GM10248 (cell line): ENCODE measurements around the gene GYG2.
"Not testable (repeated sequence)": the region's sequence is repeated elsewhere in the genome, so short reads cannot be mapped to it uniquely, and the experiment has no call there.

ENCODE experiments used
- CTCF ChIA-PET: fragments of 300-600 bp; sonication (Branson Sonifier 250); formaldehyde crosslinking; extraction: SDS; loops from one replicate; lab custom pipeline; 2021; ENCODE audit warnings: antibody characterized with exemption; lab: Yijun Ruan, JAX
- POLR2A ChIA-PET: fragments of 350-650 bp; sonication (Branson Sonifier 250); formaldehyde crosslinking; extraction: SDS; loops from one replicate; lab custom pipeline; 2020; ENCODE audit warnings: antibody characterized with exemption; lab: Yijun Ruan, JAX
- DNase-seq: peaks from one replicate; pipeline ENCODE4 v3.0.0; 2012; ENCODE audit errors: extremely low spot score
- TF ChIP-seq, protein P1 (sequence below): IDR thresholded peaks from 2 replicates; pipeline ENCODE4 v1.5.1; 2012; ENCODE audit warnings: mild to moderate bottlenecking, low read depth; ENCODE audit errors: extremely low read depth, missing control alignments, control extremely low read depth

Gene GYG2

DNA sequence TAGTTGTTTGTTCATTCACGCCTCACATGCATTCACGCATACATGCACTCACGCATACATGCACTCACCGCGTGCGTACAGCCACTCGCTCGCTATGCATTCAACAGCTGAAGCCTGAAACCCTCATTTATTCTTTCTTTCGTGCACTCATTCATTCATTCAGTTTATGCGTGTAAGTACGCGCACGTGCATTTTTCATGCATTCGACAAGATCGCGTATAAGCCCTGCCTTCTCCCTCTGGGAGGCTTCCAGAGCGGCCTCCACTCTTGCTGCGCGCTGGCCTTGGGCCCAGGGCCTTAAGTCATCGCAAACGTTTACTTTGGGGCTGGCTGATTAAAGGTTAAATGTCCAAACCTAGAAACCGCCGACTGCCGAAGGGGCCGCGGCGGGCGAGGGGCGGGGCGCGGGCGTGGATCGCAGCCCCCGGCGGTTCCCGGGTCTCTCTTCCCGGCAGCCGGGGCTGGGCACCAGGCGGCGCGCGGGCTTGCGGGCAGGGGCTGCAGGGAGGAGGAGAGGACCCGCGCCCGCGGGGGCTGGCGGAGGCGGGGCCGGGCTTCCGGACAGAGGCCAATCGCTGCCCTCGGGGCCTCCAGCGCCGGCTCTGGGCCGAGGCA, at the start of gene GYG2:
GYG2 (plus strand) TSS at position 587 of the 615 bp plus-strand sequence. CDS start 1,259 bp downstream, outside the sequence.
- TF ChIP-seq, protein P1, sequence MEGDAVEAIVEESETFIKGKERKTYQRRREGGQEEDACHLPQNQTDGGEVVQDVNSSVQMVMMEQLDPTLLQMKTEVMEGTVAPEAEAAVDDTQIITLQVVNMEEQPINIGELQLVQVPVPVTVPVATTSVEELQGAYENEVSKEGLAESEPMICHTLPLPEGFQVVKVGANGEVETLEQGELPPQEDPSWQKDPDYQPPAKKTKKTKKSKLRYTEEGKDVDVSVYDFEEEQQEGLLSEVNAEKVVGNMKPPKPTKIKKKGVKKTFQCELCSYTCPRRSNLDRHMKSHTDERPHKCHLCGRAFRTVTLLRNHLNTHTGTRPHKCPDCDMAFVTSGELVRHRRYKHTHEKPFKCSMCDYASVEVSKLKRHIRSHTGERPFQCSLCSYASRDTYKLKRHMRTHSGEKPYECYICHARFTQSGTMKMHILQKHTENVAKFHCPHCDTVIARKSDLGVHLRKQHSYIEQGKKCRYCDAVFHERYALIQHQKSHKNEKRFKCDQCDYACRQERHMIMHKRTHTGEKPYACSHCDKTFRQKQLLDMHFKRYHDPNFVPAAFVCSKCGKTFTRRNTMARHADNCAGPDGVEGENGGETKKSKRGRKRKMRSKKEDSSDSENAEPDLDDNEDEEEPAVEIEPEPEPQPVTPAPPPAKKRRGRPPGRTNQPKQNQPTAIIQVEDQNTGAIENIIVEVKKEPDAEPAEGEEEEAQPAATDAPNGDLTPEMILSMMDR: no peak
- no peak for DNase-seq
- ChIA-PET CTCF (no interaction called here), POLR2A (no interaction called here)

DNA sequence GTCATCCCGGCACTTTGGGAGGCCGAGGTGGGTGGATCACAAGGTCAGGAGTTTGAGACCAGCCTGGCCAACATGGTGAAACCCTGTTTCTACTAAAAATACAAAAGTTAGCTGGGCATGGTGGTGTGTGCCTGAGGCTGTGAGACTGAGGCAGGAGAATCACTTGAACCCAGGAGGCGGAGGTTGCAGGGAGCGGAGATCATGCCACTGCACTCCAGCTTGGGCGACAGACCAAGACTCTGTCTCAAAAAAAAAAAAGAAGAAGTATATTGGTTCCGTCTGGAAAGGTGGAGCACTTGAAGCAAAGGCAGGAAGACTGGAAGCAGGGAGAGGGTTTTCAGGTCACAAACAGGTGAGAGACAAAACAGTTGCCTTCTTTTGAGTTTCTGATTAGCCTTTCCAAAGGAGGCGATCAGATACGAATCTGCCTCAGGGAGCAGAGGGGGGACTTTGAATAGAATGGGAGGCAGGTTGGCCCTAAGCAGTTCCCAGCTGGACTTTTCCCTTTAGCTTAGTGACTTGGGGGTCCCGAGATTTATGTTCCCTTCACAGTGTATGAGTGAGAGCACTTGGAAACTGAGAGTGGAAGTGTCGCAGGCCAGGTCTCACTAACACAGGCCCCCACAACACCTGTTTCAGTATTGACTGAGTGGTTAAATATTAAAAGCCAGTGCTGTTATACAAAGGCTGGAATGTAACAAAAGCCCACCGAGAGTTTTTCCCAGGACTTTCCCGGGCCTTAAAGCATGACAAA, 48.1 kb upstream of the GYG2 start:
- CTCF ChIA-PET, POLR2A ChIA-PET, DNase-seq: not testable (repeated sequence)

DNA sequence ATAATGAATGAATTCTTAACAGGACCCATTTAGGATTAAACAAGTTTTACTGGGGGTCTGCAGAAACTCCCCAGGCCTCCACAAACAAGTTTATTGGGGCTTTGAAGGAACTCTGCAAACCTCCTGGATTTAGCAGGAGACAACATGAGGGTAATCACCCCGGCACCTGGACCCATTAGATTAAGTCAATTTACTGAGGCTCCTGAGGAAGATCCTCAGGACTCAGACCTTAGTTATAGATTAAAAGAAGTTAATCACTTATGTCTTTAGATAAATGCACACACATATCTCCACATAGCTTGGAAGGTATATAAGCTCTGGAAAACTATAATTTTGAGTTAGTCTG, 47.5 kb upstream of the GYG2 start:
- TF ChIP-seq, protein P1: no peak
- no peak for DNase-seq
- POLR2A ChIA-PET: no interaction called here
- CTCF ChIA-PET: no interaction called here

DNA sequence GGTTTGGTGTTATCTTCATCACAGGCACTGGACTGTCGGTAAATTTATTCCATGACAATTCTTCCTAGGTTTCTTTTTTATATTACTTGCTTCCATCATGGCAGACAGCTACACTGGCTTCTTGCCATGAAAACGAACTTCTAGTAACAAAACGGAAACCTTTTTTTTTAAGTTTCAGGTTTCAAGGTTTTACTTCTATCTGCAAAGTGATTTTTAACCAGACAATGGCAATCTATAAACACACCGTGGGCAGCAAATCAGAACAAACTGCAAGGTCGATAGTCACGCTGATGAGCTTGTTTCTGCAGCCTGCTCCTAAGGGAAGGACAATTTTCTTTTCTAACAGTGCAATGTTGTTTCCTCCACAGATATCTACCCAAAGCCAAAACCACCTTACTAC, 47.0 kb upstream of the GYG2 start:
- POLR2A ChIA-PET: no interaction called here
- CTCF ChIA-PET: no interaction called here
- TF ChIP-seq, protein P1: no peak
- DNase-seq: no peak

DNA sequence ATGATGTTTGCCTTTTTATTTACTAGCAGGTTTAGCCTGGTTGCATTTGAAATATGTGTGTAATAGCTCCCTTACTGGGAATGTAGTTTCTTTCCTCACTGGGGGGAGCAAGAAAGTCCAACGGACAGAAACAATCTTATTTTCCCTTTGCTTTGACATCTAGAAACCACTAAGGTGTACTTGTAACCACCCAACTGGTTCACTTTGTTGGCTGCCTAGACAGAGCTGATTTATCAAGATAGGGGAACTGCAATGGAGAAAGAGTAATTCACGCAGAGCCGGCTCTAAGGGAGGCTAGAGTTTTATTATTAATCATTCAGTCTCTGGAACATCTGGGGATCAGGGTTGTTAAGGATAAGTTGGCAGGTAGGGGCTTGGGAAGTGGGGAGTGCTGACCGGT, 46.6 kb upstream of the GYG2 start:
- no peak for DNase-seq

DNA sequence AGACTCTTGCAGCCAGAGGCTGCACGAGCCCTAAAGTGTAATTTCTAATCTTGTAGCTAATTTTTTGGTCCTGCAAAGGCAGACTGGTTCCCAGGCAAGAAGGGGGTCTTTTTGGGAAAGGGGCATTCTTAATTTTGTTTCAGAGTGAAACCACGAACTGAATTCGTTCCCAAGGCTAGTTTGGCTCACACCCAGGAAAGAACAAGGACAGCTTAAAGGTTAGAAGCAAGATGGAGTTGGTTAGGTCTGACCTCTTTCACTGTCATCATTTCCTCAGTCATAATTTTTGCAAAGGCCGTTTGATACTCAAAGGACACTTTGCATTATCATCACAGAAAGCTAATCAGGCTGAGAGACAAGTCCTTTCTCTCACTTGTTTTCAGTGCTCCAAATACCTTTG, 46.0 kb upstream of the GYG2 start:
- ChIA-PET CTCF (no interaction called here), POLR2A (no interaction called here)
- DNase-seq: no peak
- TF ChIP-seq, protein P1: no peak

More for the DNA sequence above, 46.6 kb upstream of the GYG2 start:
- TF ChIP-seq, protein P1: no peak
- ChIA-PET POLR2A (no interaction called here), CTCF (no interaction called here)

DNA sequence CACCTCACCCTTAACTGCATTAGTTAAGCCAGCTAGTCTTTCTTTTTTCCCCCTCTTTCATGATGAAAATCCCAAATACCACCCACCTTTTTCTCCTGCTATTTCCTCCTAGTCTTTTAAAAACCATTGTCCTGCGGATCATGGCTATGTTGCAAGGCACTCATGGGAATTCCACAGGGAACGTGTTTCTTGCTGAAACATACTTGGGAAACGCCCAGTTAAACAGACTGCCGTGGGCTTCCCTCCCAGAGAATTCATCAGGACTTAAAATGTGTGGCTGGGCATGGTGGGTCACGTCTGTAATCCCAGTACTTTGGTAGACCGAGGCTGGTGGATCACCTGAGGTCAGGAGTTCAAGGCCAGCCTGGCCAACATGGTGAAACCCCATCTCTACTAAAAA, 44.7 kb upstream of the GYG2 start:
- ChIA-PET POLR2A (no interaction called here), CTCF (no interaction called here)
- TF ChIP-seq, protein P1: no peak
- DNase-seq: no peak
